ENCODE results near the gene ATP2C2.
"Not testable (repeated sequence)": the region's sequence is repeated elsewhere in the genome, so short reads cannot be mapped to it uniquely, and the experiment has no call there.

Gene ATP2C2

GRCh38 chr16:84369105-84369504 is 767 bp downstream of the ATP2C2 start:
- DNase-seq, result no peak

- no peak for DNase-seq
Measured at GRCh38 chr16:84369938-84370627, 1.7 kb downstream of the ATP2C2 start.

GRCh38 chr16:84370723-84371552 is 2.6 kb downstream of the ATP2C2 start:
- no peak for DNase-seq

- DNase-seq, result no peak
Measured at GRCh38 chr16:84371553-84371865, 3.2 kb downstream of the ATP2C2 start.

GRCh38 chr16:84373907-84374489 is 5.7 kb downstream of the ATP2C2 start:
- DNase-seq, result no peak

GRCh38 chr16:84378099-84378498 is 9.8 kb downstream of the ATP2C2 start:
- DNase-seq, result no peak

- DNase-seq, result no peak
Measured at GRCh38 chr16:84378567-84378966, 10.2 kb downstream of the ATP2C2 start.

- DNase-seq, result no peak
Measured at GRCh38 chr16:84379008-84379708, 10.8 kb downstream of the ATP2C2 start.

DNA sequence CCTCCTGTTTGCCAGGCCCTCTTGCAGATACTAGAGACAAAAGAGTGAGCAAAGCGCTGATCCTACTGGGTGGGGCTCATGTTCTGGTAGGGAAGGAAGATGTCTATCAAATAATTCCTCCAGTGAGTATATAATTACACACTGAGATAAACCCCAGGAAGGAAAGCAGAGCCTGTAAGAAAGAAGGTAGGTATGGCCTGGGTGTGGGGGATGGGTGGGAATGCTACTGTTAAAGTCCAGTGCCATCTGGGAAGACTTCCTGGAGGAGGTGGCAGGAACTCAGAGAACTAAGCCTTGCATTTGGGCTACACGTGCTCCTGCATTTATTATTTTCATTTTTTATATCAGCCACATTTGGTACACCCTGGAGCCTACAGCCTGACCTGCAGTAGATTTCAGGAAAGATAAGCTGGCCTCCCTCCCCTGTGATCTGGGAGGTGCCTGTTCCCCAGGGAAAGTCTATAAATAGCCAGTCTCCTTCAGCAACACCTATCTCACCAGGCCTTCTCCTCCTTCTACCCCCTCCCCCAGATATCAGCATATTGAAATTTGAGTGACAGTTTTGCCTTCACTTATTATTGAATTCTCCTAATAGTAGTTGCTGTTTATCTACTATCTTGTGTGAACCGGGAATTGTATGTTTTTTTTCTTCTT is 11.5 kb downstream of the ATP2C2 start:
- no peak for DNase-seq

GRCh38 chr16:84380405-84380804 is 12.1 kb downstream of the ATP2C2 start:
- no peak for DNase-seq

- no peak for DNase-seq
Measured at GRCh38 chr16:84382396-84382795, 14.1 kb downstream of the ATP2C2 start.

DNA sequence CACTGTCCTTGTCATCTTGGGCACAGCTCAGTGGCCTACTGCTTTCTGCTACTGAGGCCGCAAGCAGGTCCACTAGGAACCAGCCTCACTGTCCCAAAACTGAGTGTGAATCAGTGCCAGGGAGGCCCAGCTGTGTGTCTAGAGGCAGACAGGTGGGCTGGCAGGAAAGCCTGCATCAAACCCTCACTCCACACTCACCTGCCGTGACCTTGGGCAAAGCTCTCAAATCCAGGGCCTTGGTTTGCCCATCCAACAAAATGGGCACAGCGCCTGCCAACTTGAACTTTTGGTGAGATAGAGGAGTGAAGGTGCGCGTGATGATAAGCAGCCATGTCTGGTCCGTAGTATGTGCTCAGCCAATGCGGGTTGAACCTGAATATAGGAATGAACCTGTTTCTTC is 14.8 kb downstream of the ATP2C2 start:
- no peak for DNase-seq

DNA sequence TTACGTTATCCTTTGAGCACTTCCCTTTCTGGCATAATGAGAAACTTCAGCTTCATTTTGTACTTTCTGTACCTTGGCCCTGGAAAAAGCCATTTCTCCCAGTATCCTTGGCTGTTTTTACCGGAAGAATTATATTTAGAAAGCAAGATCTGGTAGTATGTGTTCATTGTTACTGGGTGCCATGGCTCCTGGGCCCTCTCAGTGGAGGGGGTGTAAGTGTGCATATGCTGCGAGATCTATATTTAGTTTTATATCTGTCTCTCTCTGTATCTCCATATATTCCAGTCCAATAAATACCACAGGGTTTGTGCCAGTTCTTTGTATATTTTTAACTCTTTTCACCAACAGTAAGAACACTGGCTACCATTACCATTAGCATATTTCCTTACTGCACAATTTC is 17.7 kb downstream of the ATP2C2 start:
- no peak for DNase-seq

GRCh38 chr16:84387021-84387420 is 18.7 kb downstream of the ATP2C2 start:
- DNase-seq, result no peak

GRCh38 chr16:84390131-84390785 is 21.9 kb downstream of the ATP2C2 start:
- no peak for DNase-seq

DNA sequence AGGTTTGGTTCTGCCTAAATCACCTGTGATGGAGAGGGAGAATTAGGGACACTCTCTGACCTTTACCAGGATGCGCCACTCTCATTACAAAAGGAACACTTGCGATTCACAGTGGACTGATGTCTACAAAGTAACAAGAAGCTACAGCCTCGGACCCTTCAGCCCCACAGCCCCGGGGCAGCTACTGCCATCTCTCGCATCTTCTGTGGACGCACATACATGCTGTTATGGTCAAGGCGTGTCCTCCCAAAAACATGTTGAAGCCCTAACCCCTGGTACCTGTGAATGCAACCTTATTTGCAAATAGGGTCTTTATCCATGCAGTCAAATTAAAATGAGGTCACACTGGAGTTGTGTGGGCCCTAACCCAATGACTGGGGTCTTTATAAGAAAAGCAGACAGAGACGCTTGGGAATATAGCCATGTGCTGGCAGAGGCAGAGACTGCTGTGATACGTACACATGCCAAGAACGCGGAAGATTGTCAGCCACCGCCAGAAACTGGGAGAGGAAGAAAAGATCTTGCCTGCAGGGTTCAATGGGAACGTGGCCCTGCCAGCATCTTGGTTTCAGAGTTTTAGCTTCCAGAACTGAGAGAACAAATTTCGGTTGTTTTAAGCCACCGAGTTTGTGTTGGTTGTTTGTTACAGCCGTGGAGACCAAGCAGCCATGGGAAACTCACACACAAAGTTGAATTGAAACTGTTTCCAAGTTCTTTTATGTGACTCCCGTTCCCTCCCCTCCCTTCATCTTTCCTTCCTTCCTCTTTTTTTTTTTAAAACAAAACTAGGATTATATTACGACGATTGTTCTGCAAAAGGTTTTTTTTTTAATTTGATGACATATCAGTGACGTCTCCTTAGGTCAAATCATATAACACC is 23.1 kb downstream of the ATP2C2 start:
- no peak for DNase-seq

DNA sequence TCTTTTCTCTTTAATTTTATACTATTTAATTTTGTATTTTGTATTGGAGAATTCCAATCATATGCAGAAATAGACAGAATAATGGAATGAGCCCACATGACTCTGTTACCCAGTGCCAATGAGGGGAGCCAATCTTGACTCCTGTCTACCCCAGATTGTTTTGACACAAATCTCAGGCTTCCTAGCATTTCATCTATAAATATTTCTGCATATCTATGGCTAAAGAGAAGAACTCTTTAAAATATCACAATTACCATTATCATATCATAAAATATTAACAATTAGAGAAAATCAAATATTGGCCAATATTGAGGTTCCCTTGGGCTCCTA is 23.7 kb downstream of the ATP2C2 start:
- DNase-seq, result no peak

- DNase-seq, result not testable (repeated sequence)
Measured at GRCh38 chr16:84396082-84396481, 27.7 kb downstream of the ATP2C2 start.

DNA sequence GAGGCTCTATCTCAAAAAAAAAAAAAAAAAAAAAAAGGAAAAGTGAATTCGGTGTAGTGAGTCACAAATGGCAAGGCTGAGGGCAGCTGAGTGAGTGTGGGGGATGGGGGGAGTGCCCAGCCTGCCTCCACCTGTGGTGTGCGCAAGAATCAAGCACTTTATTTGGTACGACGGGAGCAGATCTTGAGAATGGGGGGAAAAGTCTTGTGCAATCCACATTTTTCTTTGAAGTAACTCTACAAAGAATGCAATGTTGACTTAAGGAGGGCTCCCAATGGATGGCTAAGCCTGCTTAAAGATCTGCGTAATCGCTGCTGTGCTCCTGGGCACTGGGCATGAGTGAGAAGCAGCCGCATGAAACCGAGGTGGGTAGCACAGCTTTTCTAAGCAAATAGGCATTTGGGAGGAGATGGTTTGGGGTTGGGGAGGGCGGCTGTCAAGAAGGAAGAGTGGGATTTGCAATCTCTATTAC is 28.2 kb downstream of the ATP2C2 start:
- DNase-seq, result no peak

- no peak for DNase-seq
Measured at GRCh38 chr16:84397090-84397489, 28.8 kb downstream of the ATP2C2 start.

GRCh38 chr16:84398701-84399100 is 30.4 kb downstream of the ATP2C2 start:
- DNase-seq, result no peak

All from activated gamma-delta T cell treated with Interleukin-2 at 50 U/mL for 16 hours (primary cell).